IMR-90 (cell line): ENCODE results near the gene POLRMT. TPM values are rescaled to one million over a fixed set of nuclear protein-coding genes. Genes with fewer than 3 reads are reported as not detected.
A peak's percentile ranks its signal among the peaks of the same experiment; 100 is the strongest.

Experiments
- ATAC-seq: fragments of 200-7000 bp; cut with Tn5 transposase; 2 replicates; pipeline ENCODE4 v1.9.1; 2020; ENCODE audit warnings: low read depth, mild to moderate bottlenecking, moderate library complexity
- BruUV-seq: library from RNA; stranded (reverse); fragments of 400-500 nt; replicated peaks from 2 replicates; lab custom pipeline; 2021; lab: Mats Ljungman, UMichigan
- CTCF ChIA-PET: fragments of 300-600 bp; formaldehyde crosslinking; extraction: SDS; loops from one replicate; lab custom pipeline; 2021; ENCODE audit warnings: antibody characterized with exemption; lab: Yijun Ruan, JAX
- POLR2A ChIA-PET: fragments of 300-600 bp; sonication (Branson Sonifier 250); formaldehyde crosslinking; loops from one replicate; lab custom pipeline; 2022; ENCODE audit warnings: antibody characterized with exemption; ENCODE audit not compliant: unreplicated experiment; lab: Charles Lee
- DNase-seq: peaks from one replicate; pipeline ENCODE4 v3.0.0; 2013
- H2AFZ ChIP-seq: replicated peaks from 2 replicates; pipeline ENCODE3; 2013; ENCODE audit warnings: low read length, mild to moderate bottlenecking; ENCODE audit not compliant: poor library complexity
- H2AK5ac ChIP-seq: 2 replicates; pipeline ENCODE4 v1.6.1; 2013; ENCODE audit warnings: low read depth, low read length, inconsistent platforms
- H2AK9ac ChIP-seq: replicated peaks from 2 replicates; pipeline ENCODE3; 2013; ENCODE audit warnings: mild to moderate bottlenecking, low read depth, low read length, moderate library complexity; ENCODE audit not compliant: poor library complexity
- H2BK120ac ChIP-seq: 2 replicates; pipeline ENCODE4 v1.6.1; 2013; ENCODE audit warnings: low read depth, low read length, inconsistent platforms
- H2BK15ac ChIP-seq: 3 replicates; pipeline ENCODE4 v1.6.1; 2013; ENCODE audit warnings: low read depth, low read length, inconsistent platforms
- H2BK20ac ChIP-seq: 2 replicates; pipeline ENCODE4 v1.6.1; 2013; ENCODE audit warnings: low read depth, mild to moderate bottlenecking, inconsistent platforms, low read length, moderate library complexity
- H2BK5ac ChIP-seq: 2 replicates; pipeline ENCODE4 v1.6.1; 2013; ENCODE audit warnings: mild to moderate bottlenecking, low read depth, low read length, inconsistent platforms; ENCODE audit not compliant: poor library complexity, severe bottlenecking
- H3K14ac ChIP-seq: replicated peaks from 2 replicates; pipeline ENCODE4 v1.6.1; 2013; ENCODE audit warnings: low read depth, low read length, inconsistent platforms
- H3K18ac ChIP-seq: 2 replicates; pipeline ENCODE4 v1.6.1; 2013; ENCODE audit warnings: low read depth, low read length, control low read depth
- H3K23ac ChIP-seq: 2 replicates; pipeline ENCODE4 v1.6.1; 2013; ENCODE audit warnings: low read depth, low read length, inconsistent platforms
- H3K27ac ChIP-seq: 2 replicates; pipeline ENCODE4 v1.5.1; 2013; ENCODE audit warnings: mild to moderate bottlenecking, control low read depth, low read length; ENCODE audit not compliant: insufficient read depth
- H3K27me3 ChIP-seq: 2 replicates; pipeline ENCODE4 v1.6.1; 2013; ENCODE audit warnings: low read length; ENCODE audit not compliant: control insufficient read depth, insufficient read depth
- H3K36me3 ChIP-seq: 2 replicates; pipeline ENCODE4 v1.6.1; 2013; ENCODE audit warnings: low read length, mixed read lengths; ENCODE audit not compliant: control insufficient read depth, insufficient read depth
- H3K4ac ChIP-seq: 2 replicates; pipeline ENCODE4 v1.6.1; 2013; ENCODE audit warnings: low read depth, low read length, inconsistent platforms
- H3K4me1 ChIP-seq: 2 replicates; pipeline ENCODE4 v1.6.1; 2013; ENCODE audit warnings: low read length, mixed read lengths; ENCODE audit not compliant: control insufficient read depth, insufficient read depth
- H3K4me2 ChIP-seq: 2 replicates; pipeline ENCODE4 v1.6.1; 2013; ENCODE audit warnings: low read depth, mild to moderate bottlenecking, control low read depth, low read length, moderate library complexity
- H3K4me3 ChIP-seq: 2 replicates; pipeline ENCODE4 v1.5.1; 2013; ENCODE audit warnings: low read depth, mild to moderate bottlenecking, control low read depth, low read length, moderate library complexity; ENCODE audit not compliant: insufficient read depth
- H3K56ac ChIP-seq: 2 replicates; pipeline ENCODE4 v1.6.1; 2013; ENCODE audit warnings: low read length, inconsistent platforms; ENCODE audit not compliant: insufficient read depth; ENCODE audit errors: extremely low read depth
- H3K79me1 ChIP-seq, 2 experiments: 2 replicates each; pipeline ENCODE4 v1.6.1; 2013; ENCODE audit warnings: low read length in 2 of 2, inconsistent platforms in 1 of 2, low read depth in 1 of 2
- H3K9ac ChIP-seq: 2 replicates; pipeline ENCODE4 v1.6.1; 2013; ENCODE audit warnings: low read depth, low read length, control low read depth
- H3K9me1 ChIP-seq: 2 replicates; pipeline ENCODE4 v1.6.1; 2013; ENCODE audit warnings: low read length, inconsistent platforms; ENCODE audit not compliant: insufficient read depth
- H3K9me3 ChIP-seq: 2 replicates; pipeline ENCODE4 v1.6.1; 2013; ENCODE audit warnings: low read length; ENCODE audit not compliant: control insufficient read depth, insufficient read depth
- H4K20me1 ChIP-seq: 2 replicates; pipeline ENCODE4 v1.6.1; 2013; ENCODE audit warnings: low read length, inconsistent platforms; ENCODE audit not compliant: insufficient read depth
- H4K5ac ChIP-seq: 2 replicates; pipeline ENCODE4 v1.6.1; 2013; ENCODE audit warnings: mild to moderate bottlenecking, low read depth, low read length, control low read depth
- H4K8ac ChIP-seq, 2 experiments: 2 replicates each; pipeline ENCODE4 v1.6.1; 2013; ENCODE audit warnings: low read depth in 2 of 2, low read length in 2 of 2, control low read depth in 1 of 2, inconsistent platforms in 1 of 2
- H4K91ac ChIP-seq: 2 replicates; pipeline ENCODE4 v1.6.1; 2013; ENCODE audit warnings: low read depth, low read length, inconsistent platforms; ENCODE audit not compliant: insufficient read depth
- BHLHE40 ChIP-seq: fragments of 150-350 bp; IDR thresholded peaks from 2 replicates; pipeline ENCODE4 v1.6.1; 2016; ENCODE audit warnings: mild to moderate bottlenecking, low read depth, low read length
- CEBPB ChIP-seq: IDR thresholded peaks from 2 replicates; pipeline ENCODE4 v1.6.1; 2012; ENCODE audit warnings: low read depth, low read length, improper control_type of control experiment
- CHD1 ChIP-seq: IDR thresholded peaks from 2 replicates; pipeline ENCODE4 v1.6.1; 2012; ENCODE audit warnings: low read depth, low read length, improper control_type of control experiment
- FOS ChIP-seq: fragments of 150-350 bp; IDR thresholded peaks from 2 replicates; pipeline ENCODE4 v1.6.1; 2016; ENCODE audit warnings: low read depth, low read length
- MAFK ChIP-seq: IDR thresholded peaks from 2 replicates; pipeline ENCODE4 v1.6.1; 2012; ENCODE audit warnings: low read depth, low read length, improper control_type of control experiment
- MAZ ChIP-seq: IDR thresholded peaks from 2 replicates; pipeline ENCODE4 v1.6.1; 2012; ENCODE audit warnings: low read depth, mild to moderate bottlenecking, low read length, improper control_type of control experiment, moderate library complexity, borderline replicate concordance
- MXI1 ChIP-seq: IDR thresholded peaks from 2 replicates; pipeline ENCODE4 v1.6.1; 2012; ENCODE audit warnings: low read depth, mild to moderate bottlenecking, low read length, moderate library complexity, borderline replicate concordance
- NFE2L2 ChIP-seq: fragments of 150-350 bp; IDR thresholded peaks from 2 replicates; pipeline ENCODE4 v1.6.1; 2016; ENCODE audit warnings: low read depth, mild to moderate bottlenecking, low read length
- POLR2A ChIP-seq: IDR thresholded peaks from 2 replicates; pipeline ENCODE4 v1.6.1; 2012; ENCODE audit warnings: mild to moderate bottlenecking, low read depth, low read length
- RCOR1 ChIP-seq: IDR thresholded peaks from 2 replicates; pipeline ENCODE4 v1.6.1; 2012; ENCODE audit warnings: mild to moderate bottlenecking, low read length, improper control_type of control experiment; ENCODE audit not compliant: insufficient replicate concordance
- RFX5 ChIP-seq: IDR thresholded peaks from 2 replicates; pipeline ENCODE4 v1.8.0; 2012; ENCODE audit warnings: low read depth, mild to moderate bottlenecking, low read length, moderate library complexity
- SMC3 ChIP-seq: fragments of 150-350 bp; IDR thresholded peaks from 2 replicates; pipeline ENCODE4 v1.6.1; 2016; ENCODE audit warnings: low read depth, mild to moderate bottlenecking, antibody characterized with exemption, low read length, moderate library complexity
- WGBS, 2 experiments: methylation state at CpG; one replicate each; pipeline versions ENCODE4 v1.1.5 to v1.1.7; 2013; ENCODE audit warnings: missing lambda C conversion rate in 2 of 2; ENCODE audit not compliant: insufficient read length in 1 of 2; ENCODE audit errors: extremely low coverage in 2 of 2; 5-methylcytosine and 5-hydroxymethylcytosine counted together
- dilution Hi-C: fragments of 300-500 bp; cut with HindIII; formaldehyde crosslinking; loops from one replicate; pipeline ENCODE4 v1.14.3; 2018; ENCODE audit warnings: low sequenced_read_pairs; ENCODE audit not compliant: unreplicated experiment
- in situ Hi-C: fragments of 300-500 bp; cut with MboI; formaldehyde crosslinking; loops from 3 replicates; pipeline ENCODE4 v1.14.3; 2019; ENCODE audit warnings: low sequenced_read_pairs, inconsistent platforms, mixed read lengths
- intact Hi-C: fragments of 100-400 bp; cut with micrococcal nuclease; formaldehyde crosslinking; loops from 2 replicates; pipeline ENCODE4 v1.10.0; 2022
- polyA plus RNA-seq, 3 experiments: library from polyadenylated mRNA; depleted of rRNA; stranded (reverse); fragments of >200 nt; gene quantifications; 2 replicates each; pipeline ENCODE4 v1.2.3, GENCODE V29; 2012; ENCODE audit warnings: low replicate concordance in 1 of 3
- total RNA-seq: library from RNA; depleted of rRNA; stranded (reverse); fragments of >200 nt; gene quantifications from 2 replicates; pipeline ENCODE4 v1.2.3, GENCODE V29; 2012
- TF ChIP-seq, protein P1 (sequence below): fragments of 150-350 bp; IDR thresholded peaks from 2 replicates; pipeline ENCODE4 v1.6.1; 2016; ENCODE audit warnings: low read depth, mild to moderate bottlenecking, low read length, moderate library complexity, borderline replicate concordance
- TF ChIP-seq, protein P2 (sequence below): conservative IDR thresholded peaks from 2 replicates; pipeline ENCODE4 v1.5.1; 2012; ENCODE audit warnings: mild to moderate bottlenecking, low read depth, low read length, improper control_type of control experiment

POLRMT gene
- total and polyA plus RNA-seq, 2 of the 4 experiments (the other 2 are of a cell fraction), result 9.9 to 29.6 TPM

DNA sequence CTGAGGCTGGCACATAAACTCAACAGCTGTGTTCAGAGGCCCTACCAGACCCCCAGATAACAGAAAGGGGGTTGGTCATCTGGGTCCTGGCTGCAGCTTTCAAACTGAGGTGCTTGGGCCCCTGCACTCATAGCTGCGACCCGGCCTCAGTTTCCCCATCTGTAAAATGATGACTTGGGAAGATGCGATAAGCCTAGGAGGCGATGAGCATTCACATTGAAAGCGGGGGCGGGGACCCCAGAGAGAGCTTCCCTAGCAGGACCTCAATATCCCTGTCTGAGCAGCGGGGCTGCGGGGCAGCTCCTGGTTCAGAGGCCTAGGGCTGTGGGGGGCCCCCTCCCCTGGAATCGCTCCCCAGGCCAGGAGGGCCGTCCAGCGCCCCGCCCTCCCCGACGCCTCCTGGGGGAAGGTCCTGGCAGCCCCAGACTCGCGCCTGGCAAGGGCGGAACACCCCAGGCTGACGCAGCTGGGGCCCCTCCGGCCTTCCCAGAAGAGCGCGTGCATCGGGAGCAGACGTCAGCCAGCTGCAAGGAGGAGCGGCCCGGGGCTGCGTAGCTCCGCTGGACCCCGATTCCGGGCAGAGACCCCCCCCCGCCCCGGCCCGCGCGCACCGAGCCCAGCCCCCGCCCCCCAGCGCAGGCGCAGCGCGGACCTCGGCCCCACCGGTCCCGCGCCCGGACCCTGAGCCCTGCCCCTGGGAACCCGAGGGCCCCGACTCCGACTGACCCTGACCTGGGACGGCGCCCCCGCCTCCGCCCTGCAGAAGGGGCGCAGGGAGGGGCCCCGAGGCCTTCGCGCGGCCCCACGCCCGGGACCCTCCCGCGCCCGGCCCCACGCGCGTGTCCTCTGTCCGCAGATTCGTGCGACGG, 46.3 kb upstream of the POLRMT start:
- Histone ChIP-seq H3K4me3 (peak overlapping the region; percentile 72), H4K20me1 (peaks cover 18% of the 10 kb centered on the region), H4K5ac (peak overlapping the region; percentile 4; the same call in 1 of the 2 replicates), H3K18ac (peak overlapping the region; percentile 7; the same call in 1 of the 2 replicates), H2BK15ac (no peak overlapping the region), H3K9me3 (no peaks in the 10 kb centered on the region), H2AK5ac (peak overlapping the region; percentile 37; the same call in 1 of the 2 replicates), H3K56ac (no peak overlapping the region), H4K91ac (peak overlapping the region; percentile 41; the same call in 1 of the 2 replicates), H3K14ac (peak overlapping the region; percentile 78; the same call in 1 of the 2 replicates), H2BK20ac (no peak overlapping the region), H3K9ac (peak overlapping the region; percentile 62), H3K27me3 (no peaks in the 10 kb centered on the region), H3K4ac (peak overlapping the region; percentile 71), H4K8ac (peak overlapping the region; percentile 28 to 69; a peak in 2 of 4 replicates), H2AFZ (peak overlapping the region; percentile 89), H3K27ac (peak overlapping the region; percentile 78), H3K36me3 (peaks cover 2% of the 10 kb centered on the region; the same call in 1 of the 2 replicates), H2BK120ac (no peak overlapping the region), H3K79me1 (peaks cover 13 to 51% of the 10 kb centered on the region in 2 experiments; a peak in 3 of 4 replicates), H3K9me1 (peaks cover 12% of the 10 kb centered on the region), H3K4me1 (peaks cover 18% of the 10 kb centered on the region), H2BK5ac (peak overlapping the region; percentile 75), H3K4me2 (peak overlapping the region; percentile 52), H3K23ac (peak overlapping the region; percentile 73; the same call in 1 of the 2 replicates), H2AK9ac (peak overlapping the region; percentile 96)
- ATAC-seq, result peak; percentile 12
- no TSS peak for BruUV-seq
- POLR2A ChIA-PET, result interaction anchor here (0.8 kb wide), 1 partner anchor 183 kb away, joined by 22 read pairs; no protein-coding TSS in a partner anchor
- 0% methylated on average over 15 of the region's 69 CpGs; no CpG with 5 or more reads in 1 of the 2 experiments for WGBS, 2 experiments
- CTCF ChIA-PET, result no interaction called here
- DNase-seq, result peak; percentile 80
- intact Hi-C loops, result no loop called here
- dilution Hi-C loops, result no loop called here
- in situ Hi-C loops, result no loop called here
- no peak for TF ChIP-seq CEBPB
- TF ChIP-seq, protein P1, sequence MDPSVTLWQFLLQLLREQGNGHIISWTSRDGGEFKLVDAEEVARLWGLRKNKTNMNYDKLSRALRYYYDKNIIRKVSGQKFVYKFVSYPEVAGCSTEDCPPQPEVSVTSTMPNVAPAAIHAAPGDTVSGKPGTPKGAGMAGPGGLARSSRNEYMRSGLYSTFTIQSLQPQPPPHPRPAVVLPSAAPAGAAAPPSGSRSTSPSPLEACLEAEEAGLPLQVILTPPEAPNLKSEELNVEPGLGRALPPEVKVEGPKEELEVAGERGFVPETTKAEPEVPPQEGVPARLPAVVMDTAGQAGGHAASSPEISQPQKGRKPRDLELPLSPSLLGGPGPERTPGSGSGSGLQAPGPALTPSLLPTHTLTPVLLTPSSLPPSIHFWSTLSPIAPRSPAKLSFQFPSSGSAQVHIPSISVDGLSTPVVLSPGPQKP, result no peak
- TF ChIP-seq BHLHE40, result 0 out of 2 replicates have a peak, but pooled peaks have one; percentile 9
- TF ChIP-seq MAZ, result peak; percentile 85
- TF ChIP-seq CHD1, result 0 out of 2 replicates have a peak, but pooled peaks have one; percentile 59
- no peak for TF ChIP-seq RCOR1
- TF ChIP-seq RFX5, result no peak
- no peak for TF ChIP-seq SMC3
- TF ChIP-seq FOS, result peak; percentile 14; the same call in 1 of the 2 replicates
- TF ChIP-seq, protein P2, sequence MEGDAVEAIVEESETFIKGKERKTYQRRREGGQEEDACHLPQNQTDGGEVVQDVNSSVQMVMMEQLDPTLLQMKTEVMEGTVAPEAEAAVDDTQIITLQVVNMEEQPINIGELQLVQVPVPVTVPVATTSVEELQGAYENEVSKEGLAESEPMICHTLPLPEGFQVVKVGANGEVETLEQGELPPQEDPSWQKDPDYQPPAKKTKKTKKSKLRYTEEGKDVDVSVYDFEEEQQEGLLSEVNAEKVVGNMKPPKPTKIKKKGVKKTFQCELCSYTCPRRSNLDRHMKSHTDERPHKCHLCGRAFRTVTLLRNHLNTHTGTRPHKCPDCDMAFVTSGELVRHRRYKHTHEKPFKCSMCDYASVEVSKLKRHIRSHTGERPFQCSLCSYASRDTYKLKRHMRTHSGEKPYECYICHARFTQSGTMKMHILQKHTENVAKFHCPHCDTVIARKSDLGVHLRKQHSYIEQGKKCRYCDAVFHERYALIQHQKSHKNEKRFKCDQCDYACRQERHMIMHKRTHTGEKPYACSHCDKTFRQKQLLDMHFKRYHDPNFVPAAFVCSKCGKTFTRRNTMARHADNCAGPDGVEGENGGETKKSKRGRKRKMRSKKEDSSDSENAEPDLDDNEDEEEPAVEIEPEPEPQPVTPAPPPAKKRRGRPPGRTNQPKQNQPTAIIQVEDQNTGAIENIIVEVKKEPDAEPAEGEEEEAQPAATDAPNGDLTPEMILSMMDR, result no peak
- peak; percentile 66; the same call in 1 of the 2 replicates for TF ChIP-seq POLR2A
- TF ChIP-seq MXI1, result 0 out of 2 replicates have a peak, but pooled peaks have one; percentile 25
- TF ChIP-seq MAFK, result no peak
- TF ChIP-seq NFE2L2, result no peak
